K562 (cell line): ENCODE measurements around the gene ITPKB. TPM values are rescaled to one million over a fixed set of nuclear protein-coding genes. Genes with fewer than 3 reads are reported as not detected.
A peak's percentile ranks its signal among the peaks of the same experiment; 100 is the strongest.

Source experiments
- CHD2 ChIP-seq: IDR thresholded peaks from 2 replicates; pipeline ENCODE4 v1.6.1; 2011; ENCODE audit warnings: low read depth, low read length
- NFATC3 ChIP-seq: fragments of 450-650 bp; IDR thresholded peaks from 2 replicates; pipeline ENCODE4 v1.6.1; 2017; ENCODE audit warnings: mild to moderate bottlenecking
- RBM25 ChIP-seq: fragments of 200-400 bp; formaldehyde crosslinking; IDR thresholded peaks from 2 replicates; pipeline ENCODE4 v1.6.1; 2018; ENCODE audit warnings: low read length, low read depth, moderate library complexity; ENCODE audit not compliant: severe bottlenecking
- RFX5 ChIP-seq: IDR thresholded peaks from 2 replicates; pipeline ENCODE4 v1.6.1; 2011; ENCODE audit warnings: low read depth, mild to moderate bottlenecking, improper control_type of control experiment, low read length
- ZNF274 ChIP-seq: IDR thresholded peaks from 2 replicates; pipeline ENCODE4 v1.6.1; 2011; ENCODE audit warnings: low read depth, mild to moderate bottlenecking, low read length, moderate library complexity, borderline replicate concordance
- ZNF431 ChIP-seq: sonication (generic); formaldehyde crosslinking; IDR thresholded peaks from 2 replicates; pipeline ENCODE4 v1.8.0; 2022; ENCODE audit warnings: mild to moderate bottlenecking, missing genetic modification reagents
- ZNF764 ChIP-seq: fragments of 250-450 bp; sonication (Bioruptor Pico); IDR thresholded peaks from 2 replicates; pipeline ENCODE4 v1.4.0; 2020; ENCODE audit warnings: low read depth, mild to moderate bottlenecking, moderate library complexity
- polyA plus RNA-seq, 8 experiments: library from polyadenylated mRNA; depleted of rRNA in 4 of 8; stranded (reverse) in 5 of 8; unstranded in 3 of 8; fragments of >200 nt; fragmentation: Nextera tagmentation in 2 of 8; fragmentation: Illumina TruSeq in 1 of 8; extraction: Ambion mirVana in 2 of 8; extraction: Trizol in 1 of 8; gene quantifications; 2 replicates each; pipeline versions ENCODE4 v1.2.1 to v1.2.3, GENCODE V29; 2011 to 2014; ENCODE audit warnings: inconsistent platforms in 1 of 8, missing spikeins in 1 of 8
- total RNA-seq, 7 experiments: library from RNA; depleted of rRNA in 6 of 7; stranded (reverse); fragments of >200 nt in 6 of 7; fragmentation: Illumina TruSeq in 2 of 7; extraction: Trizol in 2 of 7; gene quantifications; 2 replicates each; pipeline versions ENCODE4 v1.2.1 to v1.2.3, GENCODE V29; 2011 to 2021; ENCODE audit warnings: low replicate concordance in 1 of 7
- TF ChIP-seq, protein P1 (sequence below): IDR thresholded peaks from 3 replicates; pipeline ENCODE4 v1.6.1; 2011; ENCODE audit warnings: borderline replicate concordance, mild to moderate bottlenecking, moderate library complexity; ENCODE audit not compliant: insufficient read length; ENCODE audit errors: extremely low read depth

The ITPKB gene
- total and polyA plus RNA-seq, 9 of the 15 experiments (the other 6 are each of a cell fraction or from before 2014, with no cell fraction given): 0.01 to 0.22 TPM; not detected in 7

GRCh38 chr1:226627924-226628611 lies 111.0 kb downstream of the ITPKB start (continued):
- TF ChIP-seq, protein P1, sequence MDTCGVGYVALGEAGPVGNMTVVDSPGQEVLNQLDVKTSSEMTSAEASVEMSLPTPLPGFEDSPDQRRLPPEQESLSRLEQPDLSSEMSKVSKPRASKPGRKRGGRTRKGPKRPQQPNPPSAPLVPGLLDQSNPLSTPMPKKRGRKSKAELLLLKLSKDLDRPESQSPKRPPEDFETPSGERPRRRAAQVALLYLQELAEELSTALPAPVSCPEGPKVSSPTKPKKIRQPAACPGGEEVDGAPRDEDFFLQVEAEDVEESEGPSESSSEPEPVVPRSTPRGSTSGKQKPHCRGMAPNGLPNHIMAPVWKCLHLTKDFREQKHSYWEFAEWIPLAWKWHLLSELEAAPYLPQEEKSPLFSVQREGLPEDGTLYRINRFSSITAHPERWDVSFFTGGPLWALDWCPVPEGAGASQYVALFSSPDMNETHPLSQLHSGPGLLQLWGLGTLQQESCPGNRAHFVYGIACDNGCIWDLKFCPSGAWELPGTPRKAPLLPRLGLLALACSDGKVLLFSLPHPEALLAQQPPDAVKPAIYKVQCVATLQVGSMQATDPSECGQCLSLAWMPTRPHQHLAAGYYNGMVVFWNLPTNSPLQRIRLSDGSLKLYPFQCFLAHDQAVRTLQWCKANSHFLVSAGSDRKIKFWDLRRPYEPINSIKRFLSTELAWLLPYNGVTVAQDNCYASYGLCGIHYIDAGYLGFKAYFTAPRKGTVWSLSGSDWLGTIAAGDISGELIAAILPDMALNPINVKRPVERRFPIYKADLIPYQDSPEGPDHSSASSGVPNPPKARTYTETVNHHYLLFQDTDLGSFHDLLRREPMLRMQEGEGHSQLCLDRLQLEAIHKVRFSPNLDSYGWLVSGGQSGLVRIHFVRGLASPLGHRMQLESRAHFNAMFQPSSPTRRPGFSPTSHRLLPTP: no peak
- TF ChIP-seq CHD2 (no peak), ZNF764 (CRISPR knock-in tag) (no peak), ZNF431 (CRISPR knock-in tag) (peak; percentile 79; the same call in 1 of the 2 replicates), NFATC3 (no peak), RBM25 (peak; percentile 48), ZNF274 (no peak), RFX5 (no peak)
